Large intestine (tissue), 3 donors: ENCODE measurements around the gene LCT. TPM values are rescaled to one million over a fixed set of nuclear protein-coding genes. Genes with fewer than 3 reads are reported as not detected.

Experiments used
- DNase-seq, 2 donors: peaks; one replicate each; pipeline versions ENCODE4 v3.0.0 to v3.0.0-alpha.2; 2013
- H3K27ac ChIP-seq: one replicate; pipeline ENCODE4 v1.5.1; 2013; ENCODE audit warnings: low read length
- H3K27me3 ChIP-seq: 2 replicates; pipeline ENCODE4 v1.6.1; 2013; ENCODE audit warnings: low read length; ENCODE audit not compliant: control insufficient read depth, insufficient read depth
- H3K36me3 ChIP-seq: 2 replicates; pipeline ENCODE4 v1.6.1; 2013; ENCODE audit warnings: low read length; ENCODE audit not compliant: control insufficient read depth, insufficient read depth
- H3K4me1 ChIP-seq: one replicate; pipeline ENCODE4 v1.6.1; 2013; ENCODE audit warnings: low read length; ENCODE audit not compliant: control insufficient read depth, insufficient read depth
- H3K4me3 ChIP-seq: one replicate; pipeline ENCODE4 v1.5.1; 2013; ENCODE audit warnings: low read length
- H3K9me3 ChIP-seq: one replicate; pipeline ENCODE4 v1.6.1; 2013; ENCODE audit warnings: mild to moderate bottlenecking, low read depth, low read length, moderate library complexity; ENCODE audit not compliant: control insufficient read depth
- WGBS: methylation state at CpG from one replicate; pipeline ENCODE4 v1.1.5; 2013; ENCODE audit warnings: low lambda C conversion rate; ENCODE audit not compliant: insufficient coverage; 5-methylcytosine and 5-hydroxymethylcytosine counted together
- polyA plus RNA-seq: library from polyadenylated mRNA; unstranded; fragments of 120-200 nt; gene quantifications from one replicate; pipeline ENCODE4 v1.2.1, GENCODE V29; 2013

LCT gene
- polyA plus RNA-seq, 1 donor: 79.1 TPM

DNA sequence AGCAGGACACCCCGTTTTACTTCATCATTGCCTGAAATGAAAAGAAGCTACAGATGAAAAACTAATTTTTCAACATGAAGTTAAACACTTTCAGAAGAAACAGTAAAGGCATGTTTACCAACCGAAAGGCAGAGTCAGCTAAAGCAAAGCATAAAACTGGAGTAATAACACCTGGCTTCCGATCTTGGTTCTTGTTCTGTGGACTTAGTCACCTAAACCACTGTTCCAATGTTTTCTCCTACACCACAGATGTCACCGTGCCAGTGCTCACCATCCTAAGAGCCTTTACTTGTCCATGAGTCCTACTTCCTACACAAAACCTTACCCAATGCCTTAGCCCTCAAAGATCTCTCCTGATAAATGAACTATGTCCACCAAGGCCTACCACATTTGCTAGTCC is 25.7 kb upstream of the LCT start:
- WGBS: 100% methylated on average over 1 of the region's 4 CpGs
- peaks cover 66% of the 10 kb centered on the region for H3K36me3 ChIP-seq

DNA sequence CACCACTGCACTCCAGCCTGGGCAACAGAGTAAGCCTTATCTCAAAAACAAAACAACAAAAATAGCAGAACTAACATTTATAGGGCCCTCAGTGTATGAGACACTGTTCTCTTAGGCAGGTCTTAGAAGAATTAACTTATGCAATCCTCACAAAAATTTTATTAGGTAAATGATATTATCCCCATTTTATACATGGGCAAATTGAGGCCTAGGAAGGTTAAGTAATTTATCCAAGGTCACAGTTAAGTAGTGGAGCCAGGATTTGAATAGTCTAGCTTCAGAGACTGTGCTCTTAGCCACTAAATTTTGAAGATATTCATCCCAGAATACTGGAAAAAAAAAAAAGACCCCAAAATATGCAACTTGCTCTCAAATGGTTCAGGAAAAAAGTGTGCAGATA is 16.4 kb upstream of the LCT start:
- Histone ChIP-seq H3K4me3 (no peak overlapping the region), H3K27ac (no peak overlapping the region), H3K9me3 (no peaks in the 10 kb centered on the region), H3K36me3 (peaks cover 25% of the 10 kb centered on the region), H3K27me3 (no peaks in the 10 kb centered on the region), H3K4me1 (peaks cover 7% of the 10 kb centered on the region)
- DNase-seq: no peak

More for the DNA sequence above, 25.7 kb upstream of the LCT start:
- Histone ChIP-seq H3K4me1 (no peaks in the 10 kb centered on the region), H3K27me3 (no peaks in the 10 kb centered on the region), H3K4me3 (no peak overlapping the region), H3K9me3 (no peaks in the 10 kb centered on the region), H3K27ac (no peak overlapping the region)
- DNase-seq: no peak

DNA sequence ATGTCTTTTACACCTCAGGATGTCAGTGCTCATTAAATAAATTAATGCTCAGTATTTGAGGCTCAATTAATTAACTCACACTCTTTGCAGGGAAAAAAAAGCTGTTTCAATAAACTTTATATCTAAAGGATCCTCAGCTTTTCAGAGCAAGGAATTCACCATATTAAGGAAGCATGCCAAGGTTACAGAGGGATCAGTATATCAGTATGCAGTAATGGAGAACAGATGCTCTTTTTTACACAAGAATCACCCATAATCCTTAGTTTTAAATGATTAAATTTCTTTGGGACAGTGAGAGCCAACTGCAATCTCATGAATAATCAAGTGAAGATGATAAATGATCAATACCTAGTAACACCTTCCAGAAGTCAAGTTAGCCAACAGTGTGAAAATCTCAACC is 14.9 kb upstream of the LCT start:
- peak overlapping the region; percentile 59 for H3K27ac ChIP-seq
- H3K9me3 ChIP-seq: no peaks in the 10 kb centered on the region
- H3K27me3 ChIP-seq: no peaks in the 10 kb centered on the region
- peaks cover 9% of the 10 kb centered on the region for H3K4me1 ChIP-seq
- DNase-seq: no peak
- no peak overlapping the region for H3K4me3 ChIP-seq
- peaks cover 24% of the 10 kb centered on the region for H3K36me3 ChIP-seq

DNA sequence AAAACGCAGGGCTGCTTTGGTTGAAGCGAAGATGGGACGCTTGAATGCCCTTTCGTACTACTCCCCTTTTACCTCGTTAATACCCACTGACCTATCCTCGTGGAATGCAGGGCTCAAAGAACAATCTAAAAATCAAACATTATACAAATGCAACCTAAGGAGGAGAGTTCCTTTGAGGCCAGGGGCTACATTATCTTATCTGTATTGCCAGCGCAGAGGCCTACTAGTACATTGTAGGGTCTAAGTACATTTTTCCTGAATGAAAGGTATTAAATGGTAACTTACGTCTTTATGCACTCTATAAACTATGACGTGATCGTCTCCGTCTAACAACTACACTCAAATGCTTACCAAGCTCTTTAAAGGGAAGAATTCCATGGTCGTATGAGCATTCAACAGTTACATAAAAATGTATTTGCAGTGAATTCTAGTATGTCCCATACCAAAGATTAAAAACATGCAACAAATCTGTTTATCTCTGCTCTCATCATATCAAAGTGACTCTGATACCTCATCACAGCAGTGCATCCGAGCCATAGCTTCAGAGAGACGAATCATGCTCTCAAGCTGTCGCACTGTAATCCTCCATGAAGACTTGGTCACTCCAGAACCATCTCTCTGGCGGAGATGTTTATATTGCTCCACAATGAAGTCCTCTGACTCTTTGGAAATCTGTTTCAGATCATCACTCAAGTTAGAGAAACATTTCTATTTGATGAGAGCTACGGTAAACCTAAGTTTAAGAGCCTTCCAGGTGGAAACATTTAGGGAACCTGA is 14.1 kb upstream of the LCT start:
- DNase-seq: peak; percentile 84 to 94
- Histone ChIP-seq H3K36me3 (peaks cover 24% of the 10 kb centered on the region), H3K27me3 (no peaks in the 10 kb centered on the region), H3K4me1 (peaks cover 11% of the 10 kb centered on the region), H3K4me3 (no peak overlapping the region), H3K9me3 (no peaks in the 10 kb centered on the region), H3K27ac (peak overlapping the region; percentile 59)
- no CpG with 5 or more reads among the region's 17 CpGs for WGBS

DNA sequence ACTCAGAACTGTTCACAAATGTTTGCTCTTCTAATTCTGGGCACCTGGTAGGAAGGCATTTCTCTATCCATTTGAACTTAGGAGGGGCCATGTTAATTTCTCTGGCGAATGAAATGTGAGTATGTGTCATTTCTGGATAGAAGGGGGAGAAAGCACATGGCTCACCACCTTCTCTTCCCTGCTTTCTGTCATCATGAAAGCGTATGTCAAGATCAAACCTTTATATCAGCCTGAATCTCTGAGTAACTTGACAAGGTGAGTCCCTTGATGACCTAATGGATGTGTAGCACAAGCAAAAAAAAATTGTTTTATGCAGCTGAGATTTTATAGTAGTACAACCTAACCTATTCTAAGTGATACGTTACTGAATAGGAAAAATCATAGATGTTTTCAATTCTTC is 12.1 kb upstream of the LCT start:
- no peak for DNase-seq
- Histone ChIP-seq H3K9me3 (no peaks in the 10 kb centered on the region), H3K27ac (no peak overlapping the region), H3K27me3 (no peaks in the 10 kb centered on the region), H3K4me1 (peaks cover 16% of the 10 kb centered on the region), H3K36me3 (peaks cover 20% of the 10 kb centered on the region), H3K4me3 (no peak overlapping the region)
- 100% methylated on average over 1 of the region's 3 CpGs for WGBS

DNA sequence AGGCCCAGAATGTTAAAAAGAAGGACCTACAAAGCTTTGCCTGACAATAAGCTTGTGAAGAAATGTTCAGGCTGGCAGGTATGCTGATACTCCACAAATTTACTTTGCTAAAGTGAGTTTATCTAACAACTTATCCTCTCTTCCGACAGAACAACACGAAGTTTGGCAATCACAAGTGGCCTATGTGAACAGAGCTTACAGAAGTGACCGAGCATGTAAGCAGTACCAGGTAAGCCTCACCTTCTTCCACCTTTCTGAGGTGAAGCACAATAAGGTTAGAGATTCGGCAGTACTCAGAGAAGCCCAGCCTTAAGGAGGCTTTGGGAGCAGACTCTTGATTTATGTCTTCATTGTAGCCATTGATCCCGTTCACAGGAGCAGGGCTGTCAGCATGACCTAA is 9.0 kb upstream of the LCT start:
- H3K9me3 ChIP-seq: no peaks in the 10 kb centered on the region
- no peak overlapping the region for H3K4me3 ChIP-seq
- peaks cover 29% of the 10 kb centered on the region for H3K36me3 ChIP-seq
- WGBS: 80% methylated on average over 1 of the region's 5 CpGs
- H3K27ac ChIP-seq: no peak overlapping the region
- DNase-seq: no peak
- H3K4me1 ChIP-seq: peaks cover 30% of the 10 kb centered on the region
- no peaks in the 10 kb centered on the region for H3K27me3 ChIP-seq

DNA sequence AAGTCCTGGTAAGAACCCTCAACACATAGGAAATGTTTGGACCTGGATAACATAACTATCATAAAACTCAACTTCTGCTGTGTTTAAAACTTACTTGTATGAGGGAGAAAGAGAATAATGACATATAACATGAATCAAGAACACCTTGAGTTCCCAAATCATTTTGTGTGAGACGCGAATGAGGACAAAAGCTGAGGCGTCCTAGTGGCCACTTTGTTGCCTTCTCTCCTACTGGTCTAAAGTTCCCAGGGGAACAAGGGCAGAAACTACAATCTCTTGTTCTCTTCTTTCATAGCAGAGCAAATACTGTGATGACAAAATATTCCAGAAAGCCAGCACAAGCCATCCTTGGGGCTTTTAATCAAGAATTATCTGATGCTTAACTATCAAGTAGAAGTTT is 8.3 kb upstream of the LCT start:
- Histone ChIP-seq H3K27ac (peak overlapping the region; percentile 65), H3K4me3 (no peak overlapping the region), H3K36me3 (peaks cover 29% of the 10 kb centered on the region), H3K27me3 (no peaks in the 10 kb centered on the region), H3K4me1 (peaks cover 30% of the 10 kb centered on the region), H3K9me3 (no peaks in the 10 kb centered on the region)
- no CpG with 5 or more reads among the region's 3 CpGs for WGBS
- no peak for DNase-seq

DNA sequence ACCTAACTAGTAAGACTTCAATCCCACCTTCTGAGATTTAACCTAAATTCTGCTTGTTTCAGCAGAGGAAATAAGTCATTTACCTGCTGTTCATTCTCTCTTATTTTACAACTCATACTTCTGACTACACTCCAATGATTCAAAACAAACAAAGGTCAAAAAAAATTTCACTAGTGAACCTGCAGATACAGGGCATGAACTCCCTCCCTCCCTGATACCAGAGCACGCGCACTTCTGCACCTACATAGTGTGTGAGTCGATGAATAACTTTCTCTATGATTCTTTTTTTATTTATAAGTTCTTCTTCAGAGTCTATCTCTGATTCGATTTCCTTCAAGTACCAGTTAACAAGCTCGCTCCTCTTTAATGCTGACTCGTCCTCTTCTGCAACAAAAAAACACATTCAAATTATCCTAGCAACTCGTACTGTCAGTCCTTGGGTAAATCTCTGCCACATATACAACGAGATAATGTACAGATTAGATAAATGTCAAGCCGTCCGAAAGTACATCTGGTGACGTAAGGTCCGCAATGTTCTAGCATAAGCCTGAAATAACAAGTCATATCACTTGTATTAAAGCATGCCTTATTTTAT is 7.4 kb upstream of the LCT start:
- Histone ChIP-seq H3K36me3 (peaks cover 29% of the 10 kb centered on the region), H3K4me1 (peaks cover 29% of the 10 kb centered on the region), H3K27ac (peak overlapping the region; percentile 65), H3K27me3 (no peaks in the 10 kb centered on the region), H3K9me3 (no peaks in the 10 kb centered on the region), H3K4me3 (no peak overlapping the region)
- WGBS: 26% methylated on average over 7 of the region's 12 CpGs
- DNase-seq: peak; percentile 61 to 84

DNA sequence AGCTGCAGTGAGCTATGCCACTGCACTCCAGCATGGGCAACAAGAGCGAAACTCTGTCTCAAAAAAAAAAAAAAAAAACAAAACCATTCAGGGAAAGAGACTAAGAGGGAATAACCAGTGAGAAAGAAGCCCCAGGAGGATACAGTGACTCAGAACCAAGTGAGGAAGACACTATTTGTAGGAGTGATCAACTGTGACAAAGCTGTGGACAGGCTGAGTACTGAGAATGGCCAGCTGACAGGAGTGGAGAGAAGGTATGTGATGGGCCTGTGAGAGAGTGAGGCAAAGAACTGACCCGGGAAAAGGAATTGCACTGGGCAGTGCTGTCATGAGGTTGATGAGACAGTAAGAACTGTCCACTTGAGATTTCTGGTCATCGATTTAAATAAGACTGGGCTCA is 6.7 kb upstream of the LCT start:
- Histone ChIP-seq H3K4me1 (peaks cover 29% of the 10 kb centered on the region), H3K9me3 (no peaks in the 10 kb centered on the region), H3K4me3 (no peak overlapping the region), H3K27me3 (no peaks in the 10 kb centered on the region), H3K27ac (peak overlapping the region; percentile 65), H3K36me3 (peaks cover 25% of the 10 kb centered on the region)
- DNase-seq: no peak
- WGBS: 60% methylated on average over 1 of the region's 3 CpGs

DNA sequence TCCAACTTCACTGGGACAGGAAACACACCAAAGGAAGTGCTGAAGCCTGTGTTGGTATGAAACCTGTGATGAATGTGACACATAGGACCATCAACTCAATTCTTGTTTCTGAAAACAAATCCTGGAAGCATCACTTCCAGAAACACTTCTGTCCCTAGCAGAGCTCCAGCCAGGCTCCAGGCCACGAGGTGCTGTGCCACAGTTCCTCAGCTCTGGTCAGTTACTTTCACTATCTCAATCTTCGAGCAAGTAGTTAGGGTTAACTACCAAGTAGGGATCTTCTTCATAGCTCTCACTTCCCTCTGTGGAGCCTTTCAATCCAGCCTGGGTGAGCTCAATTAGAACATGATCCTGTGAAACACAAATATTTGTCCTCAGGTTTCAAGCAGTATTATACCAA is 3.6 kb upstream of the LCT start:
- Histone ChIP-seq H3K27ac (peak overlapping the region; percentile 54), H3K4me3 (no peak overlapping the region), H3K4me1 (peaks cover 28% of the 10 kb centered on the region), H3K27me3 (no peaks in the 10 kb centered on the region), H3K36me3 (peaks cover 15% of the 10 kb centered on the region), H3K9me3 (peaks cover 11% of the 10 kb centered on the region)
- DNase-seq: peak in 1 of 2 donors; percentile 44
- no CpG with 5 or more reads among the region's 2 CpGs for WGBS

DNA sequence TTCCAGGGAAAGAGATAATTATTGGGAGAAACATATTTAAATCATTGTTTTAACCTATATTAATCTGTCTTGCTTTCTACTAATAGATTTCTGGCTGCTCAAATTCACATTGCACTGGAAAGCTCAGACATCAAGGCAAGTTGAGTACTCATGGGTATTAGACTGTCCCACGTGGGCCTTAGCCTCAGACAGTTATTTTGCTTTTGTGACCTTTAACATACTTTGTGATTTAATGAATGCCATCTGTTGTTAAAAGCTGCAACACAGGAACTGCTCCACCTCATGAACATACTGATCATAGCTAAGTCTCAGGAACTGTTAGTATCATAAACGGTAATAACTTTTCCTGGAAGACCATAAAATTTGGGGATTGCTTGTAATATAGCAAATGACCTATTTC is 2.7 kb upstream of the LCT start:
- Histone ChIP-seq H3K27me3 (no peaks in the 10 kb centered on the region), H3K4me3 (no peak overlapping the region), H3K36me3 (peaks cover 12% of the 10 kb centered on the region), H3K27ac (peak overlapping the region; percentile 54), H3K9me3 (peaks cover 11% of the 10 kb centered on the region), H3K4me1 (peaks cover 28% of the 10 kb centered on the region)
- WGBS: 0% methylated on average over 1 of the region's 2 CpGs
- peak; percentile 52 to 79 for DNase-seq
